HG03571 (cell line): Measurements from ENCODE around the gene ANGPTL4.
"Not testable (repeated sequence)": the region's sequence is repeated elsewhere in the genome, so short reads cannot be mapped to it uniquely, and the experiment has no call there.

Source experiments
- ATAC-seq: cut with Tn5 transposase; IDR thresholded peaks from one replicate; pipeline ENCODE4 v1.9.1; 2021; ENCODE audit not compliant: unreplicated experiment

ANGPTL4 gene

GRCh38 chr19:8404391-8405151 is 40.6 kb downstream of the ANGPTL4 start:
- no peak for ATAC-seq

DNA sequence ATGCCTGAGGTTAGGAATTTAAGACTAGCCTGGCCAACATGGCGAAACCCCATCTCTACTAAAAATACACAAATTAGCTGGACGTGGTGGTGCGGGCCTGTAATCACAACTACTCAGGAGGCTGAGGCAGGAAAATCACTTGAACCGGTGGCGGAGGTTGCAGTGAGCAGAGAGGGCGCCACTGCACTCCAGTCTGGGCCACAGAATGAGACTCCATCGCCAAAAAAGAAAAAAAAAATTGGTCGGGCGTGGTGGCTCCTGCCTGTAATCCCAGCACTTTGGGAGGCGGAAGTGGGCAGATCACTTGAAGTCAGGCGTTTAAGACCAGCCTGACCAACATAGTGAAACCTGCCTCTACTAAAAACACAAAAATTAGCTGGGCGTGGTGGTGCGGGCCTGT is 46.8 kb downstream of the ANGPTL4 start:
- ATAC-seq, result not testable (repeated sequence)

DNA sequence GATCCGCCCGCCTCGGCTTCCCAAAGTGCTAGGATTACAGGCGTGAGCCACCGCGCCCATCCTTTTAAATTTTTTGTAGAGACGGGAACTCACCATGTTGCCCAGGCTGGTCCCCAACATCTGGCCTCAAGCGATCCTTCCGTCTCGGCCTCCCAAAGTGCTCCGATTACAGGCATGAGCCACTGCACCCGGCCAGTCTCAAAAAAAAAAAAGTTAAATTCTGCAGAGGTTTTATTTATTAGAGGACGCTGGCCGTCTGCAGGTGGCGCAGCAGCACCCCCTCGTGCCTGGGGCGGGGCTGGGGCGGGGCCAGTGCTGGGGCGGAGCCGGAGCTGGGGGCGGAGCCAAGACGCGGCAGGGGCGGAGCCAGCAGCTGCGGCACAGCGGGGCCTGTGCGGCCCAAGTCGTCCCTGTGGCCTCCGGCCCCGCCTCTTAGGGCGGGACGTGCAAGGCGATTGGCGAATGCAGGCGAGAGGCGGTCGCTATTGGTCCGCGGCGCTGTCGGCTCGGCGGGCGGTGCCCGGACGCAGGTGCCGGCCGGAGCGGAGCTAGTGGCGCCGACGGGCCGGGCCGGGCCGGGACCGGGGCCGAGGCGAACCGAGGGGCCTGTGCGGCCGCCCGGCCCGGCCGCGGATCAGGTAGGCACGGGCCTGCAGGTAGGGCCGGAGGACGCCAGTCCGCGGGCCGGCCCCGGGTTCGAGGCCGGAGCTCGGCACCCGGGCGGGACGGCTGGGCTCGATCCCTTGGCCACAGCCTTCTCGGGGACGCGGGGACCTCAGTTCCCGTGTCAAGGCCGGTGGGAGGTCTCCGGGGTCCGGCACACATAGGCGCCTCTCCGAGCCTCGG is 49.1 kb downstream of the ANGPTL4 start, which contains the start of gene MARCHF2:
Gene MARCHF2 (plus strand): TSS at position 523 of the 846 bp plus-strand sequence. CDS start 8,536 bp downstream, outside the sequence.
- ATAC-seq, result peak; percentile 97

DNA sequence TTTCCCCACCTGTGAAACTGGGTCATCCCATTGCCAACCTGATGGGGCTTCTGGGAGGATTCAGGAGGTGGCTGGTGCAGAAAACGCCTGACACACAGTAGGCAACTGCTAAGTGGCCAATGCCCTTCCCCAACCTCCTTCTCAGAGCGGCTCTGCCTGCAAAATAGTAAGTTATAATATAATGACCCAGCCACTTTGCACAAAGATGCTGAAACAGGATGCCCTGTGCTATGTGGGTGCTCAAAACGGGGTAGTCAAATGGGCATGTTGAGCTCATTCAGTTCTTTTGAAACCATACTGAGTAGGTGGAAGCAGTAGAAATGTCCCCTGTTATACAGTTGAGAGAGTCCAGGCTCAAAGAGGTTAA is 49.7 kb downstream of the ANGPTL4 start:
- no peak for ATAC-seq

DNA sequence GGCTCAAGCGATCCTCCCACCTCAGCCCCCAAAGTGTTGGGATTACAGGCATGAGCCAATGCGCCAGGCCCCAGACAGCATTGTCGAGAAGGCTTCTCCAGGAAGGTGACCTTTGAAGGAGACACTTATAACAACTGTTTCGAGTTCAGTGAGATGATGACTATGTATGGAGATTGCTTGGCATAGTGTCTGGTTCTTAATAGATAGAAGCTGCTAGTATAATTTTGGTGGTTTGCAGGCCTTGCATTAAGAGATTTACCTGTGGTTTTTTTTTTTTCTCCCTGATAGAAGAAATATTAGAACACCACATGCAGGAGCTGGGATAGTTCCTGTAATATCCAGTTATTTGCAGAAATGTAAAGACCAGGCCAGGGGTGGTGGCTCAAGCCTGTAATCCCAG is 52.8 kb downstream of the ANGPTL4 start:
- no peak for ATAC-seq

GRCh38 chr19:8421484-8422461 is 57.8 kb downstream of the ANGPTL4 start:
- no peak for ATAC-seq

DNA sequence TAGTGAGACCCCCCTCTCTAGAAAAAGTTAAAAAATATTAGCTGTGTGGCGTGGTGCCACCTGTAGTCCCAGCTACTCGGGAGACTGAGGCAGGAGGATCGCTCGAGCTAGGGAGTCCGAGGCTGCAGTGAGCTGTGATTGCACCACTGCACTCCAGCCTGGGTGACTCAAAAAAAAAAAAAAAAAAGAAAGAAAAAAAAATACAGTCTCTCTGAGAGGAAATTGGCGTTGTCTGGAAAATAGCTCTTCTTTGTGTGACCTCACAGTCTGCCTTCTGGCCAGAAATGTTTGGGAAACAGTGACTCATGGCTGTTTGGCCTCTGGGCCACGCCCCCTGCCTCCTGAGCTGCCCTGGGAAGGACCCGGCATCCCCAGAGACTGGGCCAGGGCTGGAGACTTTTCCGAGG is 59.9 kb downstream of the ANGPTL4 start:
- ATAC-seq, result no peak
